ENCODE data around the gene APBB2. TPM values are rescaled to one million over a fixed set of nuclear protein-coding genes. Genes with fewer than 3 reads are reported as not detected.

The APBB2 gene
- total and polyA plus RNA-seq, 12 donors: 5.2 to 35.4 (median 26.3) TPM

GRCh38 chr4:41106081-41106480 lies 108.3 kb downstream of the APBB2 start:
- no peaks in the 10 kb centered on the region for H3K27me3 ChIP-seq
- no peak for TF ChIP-seq CTCF (IDR thresholded peaks at IDR 0.05)
- H3K9me3 ChIP-seq: peaks cover 0 to 4% (median 0%) of the 10 kb centered on the region in 11 donors
- H3K4me3 ChIP-seq: no peak overlapping the region
- no peaks in the 10 kb centered on the region for H3K36me3 ChIP-seq
- H3K27ac ChIP-seq: peak overlapping the region in 1 of 10 donors; percentile 39
- ATAC-seq (no peak), DNase-seq (no peak)
- intact Hi-C loops (cut with DNase I): loop anchor here in 1 of 10 donors (5.0 kb wide), 1 partner anchor 106 kb away; the partner anchor contains the start of gene APBB2
- peaks cover 0 to 47% (median 18%) of the 10 kb centered on the region in 9 donors for H3K4me1 ChIP-seq

GRCh38 chr4:41104155-41104554 lies 110.2 kb downstream of the APBB2 start:
- no peak for TF ChIP-seq CTCF (IDR thresholded peaks at IDR 0.05)
- 40 to 67% methylated on average over 3 of the region's 3 CpGs for WGBS, 2 donors

GRCh38 chr4:41103657-41104056 lies 110.7 kb downstream of the APBB2 start:
- 38 to 72% methylated on average over 3 of the region's 3 CpGs for WGBS, 2 donors
- DNase-seq (no peak), ATAC-seq (peak in 2 of 8 donors; percentile 17 to 56)
- intact Hi-C loops (cut with DNase I): loop anchor here in 1 of 10 donors (5.0 kb wide), 1 partner anchor 34 kb away; no protein-coding TSS in a partner anchor
- H3K27me3 ChIP-seq: no peaks in the 10 kb centered on the region
- H3K9me3 ChIP-seq: peaks cover 0 to 4% (median 0%) of the 10 kb centered on the region in 11 donors
- H3K36me3 ChIP-seq: no peaks in the 10 kb centered on the region
- H3K27ac ChIP-seq: peak overlapping the region in 5 of 10 donors; percentile 2 to 72 (median 21)
- TF ChIP-seq CTCF (IDR thresholded peaks at IDR 0.05): no peak
- no peak overlapping the region for H3K4me3 ChIP-seq
- H3K4me1 ChIP-seq: peaks cover 0 to 69% (median 23%) of the 10 kb centered on the region in 9 donors

More at GRCh38 chr4:41104155-41104554, 110.2 kb downstream of the APBB2 start:
- H3K36me3 ChIP-seq: no peaks in the 10 kb centered on the region
- intact Hi-C loops (cut with DNase I): loop anchor here in 1 of 10 donors (5.0 kb wide), 1 partner anchor 33 kb away; no protein-coding TSS in a partner anchor
- H3K27ac ChIP-seq: peak overlapping the region in 5 of 10 donors; percentile 3 to 72 (median 21)
- peaks cover 0 to 64% (median 22%) of the 10 kb centered on the region in 9 donors for H3K4me1 ChIP-seq
- DNase-seq (no peak), ATAC-seq (peak in 7 of 8 donors; percentile 46 to 68 (median 53))
- H3K4me3 ChIP-seq: no peak overlapping the region
- H3K27me3 ChIP-seq: no peaks in the 10 kb centered on the region
- H3K9me3 ChIP-seq: peaks cover 0 to 4% (median 0%) of the 10 kb centered on the region in 11 donors

- H3K27ac ChIP-seq: peak overlapping the region in 1 of 10 donors; percentile 17
- 79 to 85% methylated on average over 9 of the region's 9 CpGs for WGBS, 2 donors
- H3K36me3 ChIP-seq: no peaks in the 10 kb centered on the region
- H3K9me3 ChIP-seq: peaks cover 0 to 4% (median 0%) of the 10 kb centered on the region in 11 donors
- DNase-seq (no peak), ATAC-seq (no peak)
- no peak overlapping the region for H3K4me3 ChIP-seq
- H3K4me1 ChIP-seq: peaks cover 0 to 77% (median 34%) of the 10 kb centered on the region in 9 donors
- intact Hi-C loops (cut with DNase I): loop anchor here in 1 of 10 donors (5.0 kb wide), 1 partner anchor 35 kb away; no protein-coding TSS in a partner anchor
- H3K27me3 ChIP-seq: no peaks in the 10 kb centered on the region
- TF ChIP-seq CTCF (IDR thresholded peaks at IDR 0.05): no peak
These were observed 111.8 kb downstream of the APBB2 start for GRCh38 chr4:41102414-41103092.

Measured in heart right ventricle (tissue), 16 donors.